Stomach (tissue), 4 donors: ENCODE data around the gene TMEM9B.

ENCODE experiments used
- POLR2A ChIP-seq, 4 donors: fragments of 450-650 bp; IDR thresholded peaks; one replicate each; pipeline ENCODE4 v1.6.1; 2016; ENCODE audit warnings: antibody characterized with exemption in 4 of 4, control low read depth in 2 of 4, mild to moderate bottlenecking in 1 of 4, moderate library complexity in 1 of 4
- TF ChIP-seq, protein P1 (sequence below), 7 experiments: fragments of 450-650 bp in 4 of 7; fragments of 200-600 bp in 3 of 7; sonication (generic) in 3 of 7; IDR thresholded peaks; one replicate each; pipeline ENCODE4 v1.5.1; 2016 to 2019; ENCODE audit warnings: antibody characterized with exemption in 7 of 7, control low read depth in 2 of 7, mild to moderate bottlenecking in 1 of 7

DNA sequence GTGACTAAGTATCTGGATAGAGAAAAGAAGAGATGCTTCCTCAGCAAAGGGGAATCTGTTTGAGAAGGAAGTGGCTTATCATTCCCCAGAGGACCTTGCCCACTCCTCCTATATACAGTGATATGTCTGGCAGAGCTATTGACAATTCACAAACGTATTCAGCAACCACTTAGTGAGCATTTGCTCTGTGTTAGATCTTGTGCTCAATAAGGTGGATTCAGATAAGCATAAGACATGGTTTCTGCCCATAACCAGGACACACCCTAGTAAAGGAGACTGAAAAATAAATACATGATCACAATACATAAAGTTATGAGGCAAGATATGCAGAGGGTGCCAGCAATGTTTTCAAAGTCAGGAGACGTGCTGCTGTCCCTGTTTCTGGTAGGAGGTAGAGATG, 1.4 kb downstream of the TMEM9B start:
- TF ChIP-seq, protein P1, sequence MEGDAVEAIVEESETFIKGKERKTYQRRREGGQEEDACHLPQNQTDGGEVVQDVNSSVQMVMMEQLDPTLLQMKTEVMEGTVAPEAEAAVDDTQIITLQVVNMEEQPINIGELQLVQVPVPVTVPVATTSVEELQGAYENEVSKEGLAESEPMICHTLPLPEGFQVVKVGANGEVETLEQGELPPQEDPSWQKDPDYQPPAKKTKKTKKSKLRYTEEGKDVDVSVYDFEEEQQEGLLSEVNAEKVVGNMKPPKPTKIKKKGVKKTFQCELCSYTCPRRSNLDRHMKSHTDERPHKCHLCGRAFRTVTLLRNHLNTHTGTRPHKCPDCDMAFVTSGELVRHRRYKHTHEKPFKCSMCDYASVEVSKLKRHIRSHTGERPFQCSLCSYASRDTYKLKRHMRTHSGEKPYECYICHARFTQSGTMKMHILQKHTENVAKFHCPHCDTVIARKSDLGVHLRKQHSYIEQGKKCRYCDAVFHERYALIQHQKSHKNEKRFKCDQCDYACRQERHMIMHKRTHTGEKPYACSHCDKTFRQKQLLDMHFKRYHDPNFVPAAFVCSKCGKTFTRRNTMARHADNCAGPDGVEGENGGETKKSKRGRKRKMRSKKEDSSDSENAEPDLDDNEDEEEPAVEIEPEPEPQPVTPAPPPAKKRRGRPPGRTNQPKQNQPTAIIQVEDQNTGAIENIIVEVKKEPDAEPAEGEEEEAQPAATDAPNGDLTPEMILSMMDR (IDR thresholded peaks at IDR 0.05), result no peak
- TF ChIP-seq POLR2A (IDR thresholded peaks at IDR 0.05), result no peak
